Measurements from ENCODE around the gene CNTN4.

Gene CNTN4

DNA sequence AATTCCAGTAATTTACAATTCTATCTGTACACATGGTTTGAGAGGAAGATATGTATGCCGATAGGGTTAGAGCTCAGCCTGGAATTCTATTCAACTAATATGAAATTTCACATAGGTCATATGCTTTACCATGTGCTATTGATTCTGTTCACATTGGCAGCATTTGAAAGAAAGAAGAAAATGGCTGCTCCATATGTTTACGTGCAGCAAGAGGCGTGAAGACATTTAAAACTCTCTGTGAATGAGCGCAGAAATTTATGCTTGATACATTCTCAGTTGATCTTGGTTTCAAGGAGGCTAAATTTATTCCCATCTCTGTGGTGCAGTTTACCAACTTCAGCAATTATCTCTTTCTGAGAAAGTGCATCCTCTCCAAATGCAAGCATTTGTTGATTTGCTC lies 478.9 kb downstream of the CNTN4 start:
- TF ChIP-seq, protein P1, sequence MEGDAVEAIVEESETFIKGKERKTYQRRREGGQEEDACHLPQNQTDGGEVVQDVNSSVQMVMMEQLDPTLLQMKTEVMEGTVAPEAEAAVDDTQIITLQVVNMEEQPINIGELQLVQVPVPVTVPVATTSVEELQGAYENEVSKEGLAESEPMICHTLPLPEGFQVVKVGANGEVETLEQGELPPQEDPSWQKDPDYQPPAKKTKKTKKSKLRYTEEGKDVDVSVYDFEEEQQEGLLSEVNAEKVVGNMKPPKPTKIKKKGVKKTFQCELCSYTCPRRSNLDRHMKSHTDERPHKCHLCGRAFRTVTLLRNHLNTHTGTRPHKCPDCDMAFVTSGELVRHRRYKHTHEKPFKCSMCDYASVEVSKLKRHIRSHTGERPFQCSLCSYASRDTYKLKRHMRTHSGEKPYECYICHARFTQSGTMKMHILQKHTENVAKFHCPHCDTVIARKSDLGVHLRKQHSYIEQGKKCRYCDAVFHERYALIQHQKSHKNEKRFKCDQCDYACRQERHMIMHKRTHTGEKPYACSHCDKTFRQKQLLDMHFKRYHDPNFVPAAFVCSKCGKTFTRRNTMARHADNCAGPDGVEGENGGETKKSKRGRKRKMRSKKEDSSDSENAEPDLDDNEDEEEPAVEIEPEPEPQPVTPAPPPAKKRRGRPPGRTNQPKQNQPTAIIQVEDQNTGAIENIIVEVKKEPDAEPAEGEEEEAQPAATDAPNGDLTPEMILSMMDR (IDR thresholded peaks at IDR 0.05; ENCODE audit: insufficient read depth, low read depth, low read length, missing control alignments), result no peak
- DNase-seq (ENCODE audit: low read depth), result no peak
- no peak overlapping the region for H3K4me3 ChIP-seq (ENCODE audit: low read length)

DNA sequence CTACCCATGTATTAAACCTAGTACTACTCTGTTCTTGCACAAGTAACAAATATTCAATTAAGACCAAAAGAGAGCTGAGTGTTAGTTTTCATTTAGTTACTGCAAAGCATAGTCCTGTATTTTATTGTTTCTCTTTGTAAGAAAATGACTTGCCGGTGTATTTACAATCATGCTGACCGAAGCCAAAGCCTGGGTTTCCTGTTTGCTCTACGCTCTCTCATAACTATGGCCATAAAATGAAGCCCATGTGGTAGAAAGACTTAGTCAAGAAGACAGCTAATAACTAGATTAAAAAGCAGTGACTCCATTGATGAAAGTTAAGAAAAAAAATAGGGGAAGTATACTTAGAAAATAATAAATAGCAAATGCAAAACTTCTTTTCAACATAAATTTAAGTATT lies 479.9 kb downstream of the CNTN4 start:
- no peak overlapping the region for H3K4me3 ChIP-seq (ENCODE audit: low read length)
- TF ChIP-seq, protein P1 (IDR thresholded peaks at IDR 0.05; ENCODE audit: insufficient read depth, low read depth, low read length, missing control alignments), result no peak
- no peak for DNase-seq (ENCODE audit: low read depth)

DNA sequence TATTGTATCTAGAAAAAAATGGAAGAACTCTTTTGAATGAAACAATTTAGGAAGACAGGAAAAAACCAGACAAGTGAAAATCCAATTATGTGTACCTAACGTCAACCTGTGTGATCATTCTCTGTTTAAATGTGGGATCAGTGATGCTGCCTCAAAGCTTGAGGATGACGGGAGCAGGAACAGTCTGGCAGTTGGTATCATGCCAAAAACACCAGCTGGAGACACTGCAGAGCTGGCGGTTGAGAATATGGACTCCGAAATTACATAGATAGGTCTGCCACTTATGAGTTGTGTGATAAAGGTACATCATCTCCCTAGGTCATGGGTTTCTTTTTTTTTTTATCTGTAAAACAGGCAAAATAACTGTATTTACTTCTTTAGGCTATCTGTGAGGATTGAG lies 480.5 kb downstream of the CNTN4 start:
- TF ChIP-seq, protein P1 (IDR thresholded peaks at IDR 0.05; ENCODE audit: insufficient read depth, low read depth, low read length, missing control alignments), result no peak
- H3K4me3 ChIP-seq (ENCODE audit: low read length), result no peak overlapping the region
- no peak for DNase-seq (ENCODE audit: low read depth)

DNA sequence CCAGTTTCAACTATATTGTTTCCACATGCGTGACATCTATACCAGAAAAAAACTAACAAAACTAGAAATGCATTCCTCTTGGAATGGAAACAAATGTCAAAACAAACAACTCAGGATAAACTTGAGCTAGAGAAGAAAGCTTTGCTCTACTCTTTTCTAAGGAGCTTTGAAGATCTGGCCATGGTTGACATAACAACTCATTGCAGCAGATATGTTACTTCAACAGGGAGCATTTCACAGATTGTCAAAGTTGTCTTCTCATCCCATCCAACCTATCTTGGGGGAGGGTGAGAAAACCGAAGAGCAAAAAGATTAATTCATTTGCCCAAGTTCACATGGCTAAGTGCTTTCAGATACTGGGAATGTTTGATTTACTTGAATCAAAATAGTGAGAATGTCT lies 484.4 kb downstream of the CNTN4 start:
- no peak overlapping the region for H3K4me3 ChIP-seq (ENCODE audit: low read length)
- TF ChIP-seq, protein P1 (IDR thresholded peaks at IDR 0.05; ENCODE audit: insufficient read depth, low read depth, low read length, missing control alignments), result no peak
- no peak for DNase-seq (ENCODE audit: low read depth)

DNA sequence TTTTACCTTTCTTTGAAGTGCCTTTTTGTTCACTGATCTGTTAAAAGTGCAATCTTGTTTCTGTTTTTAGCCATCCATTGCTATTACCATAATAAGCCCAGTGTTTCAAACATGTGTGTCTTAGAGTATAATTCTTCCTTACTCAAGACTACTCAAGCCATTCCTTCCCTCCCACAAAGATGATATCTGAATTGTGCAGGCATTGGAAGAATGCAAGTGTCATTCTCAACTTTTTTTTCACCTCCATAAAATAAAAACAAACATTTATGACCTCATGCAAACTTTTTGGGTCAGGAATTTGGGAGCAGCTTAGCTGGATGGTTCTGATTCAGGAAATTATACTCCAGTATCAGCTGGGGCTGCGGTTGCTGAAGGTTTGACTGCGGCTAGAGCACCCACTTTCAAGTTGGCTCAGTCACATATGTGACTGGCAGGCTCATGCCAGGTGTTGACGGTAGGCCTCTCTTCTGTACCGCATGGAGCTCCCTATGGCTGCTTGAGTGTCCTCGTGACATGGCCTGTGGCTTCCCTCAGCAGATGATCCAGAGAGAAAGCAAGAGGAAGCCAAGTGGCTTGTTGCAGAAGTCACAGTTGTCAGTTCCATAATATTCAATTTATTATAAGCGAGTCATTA lies 490.8 kb downstream of the CNTN4 start:
- TF ChIP-seq, protein P1 (IDR thresholded peaks at IDR 0.05; ENCODE audit: insufficient read depth, low read depth, low read length, missing control alignments), result no peak
- DNase-seq (ENCODE audit: low read depth), result no peak
- no peak overlapping the region for H3K4me3 ChIP-seq (ENCODE audit: low read length)

DNA sequence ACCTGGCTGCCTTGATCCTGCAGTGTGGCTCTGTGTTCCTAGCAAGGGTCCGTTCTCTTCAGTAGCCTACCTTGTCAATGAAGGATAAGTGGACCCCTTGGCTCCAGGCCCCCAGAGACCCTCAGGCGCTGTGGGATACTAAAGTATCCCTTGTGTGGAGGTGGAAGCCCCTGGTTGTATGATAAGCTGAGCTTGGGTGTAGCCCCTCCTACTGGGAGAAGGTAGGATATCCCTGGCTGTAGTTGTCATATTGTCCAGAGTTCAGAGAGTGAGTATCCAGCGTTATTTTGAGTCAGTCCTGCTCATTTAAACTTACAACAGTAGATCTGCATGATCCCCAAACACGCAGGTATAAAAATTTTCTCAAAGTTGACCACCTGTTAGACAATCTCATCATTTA lies 496.8 kb downstream of the CNTN4 start:
- TF ChIP-seq, protein P1 (IDR thresholded peaks at IDR 0.05; ENCODE audit: insufficient read depth, low read depth, low read length, missing control alignments), result no peak
- no peak overlapping the region for H3K4me3 ChIP-seq (ENCODE audit: low read length)
- no peak for DNase-seq (ENCODE audit: low read depth)

DNA sequence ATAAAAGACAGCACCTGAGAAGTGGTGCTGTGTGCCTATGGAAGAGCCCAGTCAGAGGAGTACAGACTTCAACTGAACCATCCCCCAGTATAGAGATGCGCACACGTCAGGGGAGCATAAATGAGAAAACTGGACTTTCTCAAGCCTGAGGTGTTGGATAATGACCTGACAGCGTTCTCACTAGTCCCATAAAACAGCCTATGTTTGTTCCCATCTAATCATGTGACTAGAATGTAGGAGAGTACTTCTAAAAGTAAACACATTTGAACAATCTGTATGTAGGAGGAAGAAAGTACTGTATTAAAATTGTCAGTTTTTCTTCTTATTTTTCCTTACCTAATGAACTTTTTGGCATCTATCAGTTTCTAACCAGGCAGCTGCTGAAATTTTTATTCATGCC lies 498.9 kb downstream of the CNTN4 start:
- DNase-seq (ENCODE audit: low read depth), result no peak
- TF ChIP-seq, protein P1 (IDR thresholded peaks at IDR 0.05; ENCODE audit: insufficient read depth, low read depth, low read length, missing control alignments), result no peak
- H3K4me3 ChIP-seq (ENCODE audit: low read length), result no peak overlapping the region

Measured in epithelial cell of esophagus (primary cell).